Measurements from ENCODE around the gene NR3C2.

DNA sequence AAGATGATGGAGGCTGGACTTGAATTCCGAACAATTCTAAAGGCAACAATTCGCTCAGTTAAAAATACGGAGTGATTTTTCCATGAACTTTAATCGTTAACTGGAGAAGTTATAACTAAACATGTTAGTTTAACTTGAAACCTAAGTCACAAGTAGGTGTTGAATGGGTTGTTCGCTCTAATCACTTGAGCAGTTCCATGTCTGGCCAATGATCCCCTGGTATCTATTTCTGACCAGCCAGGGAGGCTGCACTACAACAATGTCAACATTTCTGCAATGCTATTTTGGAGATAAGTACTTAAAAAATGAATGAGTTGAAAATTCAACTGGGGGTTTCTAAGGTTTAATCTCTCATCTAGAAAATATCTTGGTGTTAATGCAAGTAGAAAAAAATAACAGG lies 112.5 kb downstream of the NR3C2 start:
- TF ChIP-seq CTCF (IDR thresholded peaks at IDR 0.05): no peak
- TF ChIP-seq POLR2A (IDR thresholded peaks at IDR 0.05): no peak
